ENCODE results near the gene S100A4.
"Not testable (repeated sequence)": the region's sequence is repeated elsewhere in the genome, so short reads cannot be mapped to it uniquely, and the experiment has no call there.

DNA sequence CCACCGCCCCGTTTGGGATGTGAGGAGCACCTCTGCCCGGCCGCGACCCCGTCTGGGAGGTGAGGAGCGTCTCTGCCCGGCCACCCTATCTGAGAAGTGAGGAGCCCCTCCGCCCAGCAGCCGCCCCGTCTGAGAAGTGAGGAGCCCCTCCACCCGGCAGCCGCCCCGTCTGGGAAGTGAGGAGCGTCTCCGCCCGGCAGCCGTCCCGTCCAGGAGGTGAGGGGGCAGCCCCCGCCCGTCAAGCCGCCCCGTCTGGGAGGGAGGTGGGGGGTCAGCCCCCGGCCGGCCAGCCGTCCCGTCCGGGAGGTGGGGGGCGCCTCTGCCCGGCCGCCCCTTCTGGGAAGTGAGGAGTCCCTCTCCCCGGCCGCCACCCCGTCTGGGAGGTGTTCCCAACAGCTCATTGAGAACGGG lies 29.5 kb upstream of the S100A4 start:
- TF ChIP-seq, protein P1, sequence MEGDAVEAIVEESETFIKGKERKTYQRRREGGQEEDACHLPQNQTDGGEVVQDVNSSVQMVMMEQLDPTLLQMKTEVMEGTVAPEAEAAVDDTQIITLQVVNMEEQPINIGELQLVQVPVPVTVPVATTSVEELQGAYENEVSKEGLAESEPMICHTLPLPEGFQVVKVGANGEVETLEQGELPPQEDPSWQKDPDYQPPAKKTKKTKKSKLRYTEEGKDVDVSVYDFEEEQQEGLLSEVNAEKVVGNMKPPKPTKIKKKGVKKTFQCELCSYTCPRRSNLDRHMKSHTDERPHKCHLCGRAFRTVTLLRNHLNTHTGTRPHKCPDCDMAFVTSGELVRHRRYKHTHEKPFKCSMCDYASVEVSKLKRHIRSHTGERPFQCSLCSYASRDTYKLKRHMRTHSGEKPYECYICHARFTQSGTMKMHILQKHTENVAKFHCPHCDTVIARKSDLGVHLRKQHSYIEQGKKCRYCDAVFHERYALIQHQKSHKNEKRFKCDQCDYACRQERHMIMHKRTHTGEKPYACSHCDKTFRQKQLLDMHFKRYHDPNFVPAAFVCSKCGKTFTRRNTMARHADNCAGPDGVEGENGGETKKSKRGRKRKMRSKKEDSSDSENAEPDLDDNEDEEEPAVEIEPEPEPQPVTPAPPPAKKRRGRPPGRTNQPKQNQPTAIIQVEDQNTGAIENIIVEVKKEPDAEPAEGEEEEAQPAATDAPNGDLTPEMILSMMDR (IDR thresholded peaks at IDR 0.05; ENCODE audit: poor library complexity, severe bottlenecking) = not testable (repeated sequence)
- not testable (repeated sequence) for TF ChIP-seq POLR2AphosphoS5 (IDR thresholded peaks at IDR 0.05); RAD21 (conservative IDR thresholded peaks at IDR 0.05); EZH2 (IDR thresholded peaks at IDR 0.05; ENCODE audit: borderline replicate concordance, insufficient read depth, low read length, poor library complexity, severe bottlenecking); TAF1 (IDR thresholded peaks at IDR 0.05; ENCODE audit: low read depth); MXI1 (conservative IDR thresholded peaks at IDR 0.05; ENCODE audit: poor library complexity, severe bottlenecking)
- TF ChIP-seq, protein P2, sequence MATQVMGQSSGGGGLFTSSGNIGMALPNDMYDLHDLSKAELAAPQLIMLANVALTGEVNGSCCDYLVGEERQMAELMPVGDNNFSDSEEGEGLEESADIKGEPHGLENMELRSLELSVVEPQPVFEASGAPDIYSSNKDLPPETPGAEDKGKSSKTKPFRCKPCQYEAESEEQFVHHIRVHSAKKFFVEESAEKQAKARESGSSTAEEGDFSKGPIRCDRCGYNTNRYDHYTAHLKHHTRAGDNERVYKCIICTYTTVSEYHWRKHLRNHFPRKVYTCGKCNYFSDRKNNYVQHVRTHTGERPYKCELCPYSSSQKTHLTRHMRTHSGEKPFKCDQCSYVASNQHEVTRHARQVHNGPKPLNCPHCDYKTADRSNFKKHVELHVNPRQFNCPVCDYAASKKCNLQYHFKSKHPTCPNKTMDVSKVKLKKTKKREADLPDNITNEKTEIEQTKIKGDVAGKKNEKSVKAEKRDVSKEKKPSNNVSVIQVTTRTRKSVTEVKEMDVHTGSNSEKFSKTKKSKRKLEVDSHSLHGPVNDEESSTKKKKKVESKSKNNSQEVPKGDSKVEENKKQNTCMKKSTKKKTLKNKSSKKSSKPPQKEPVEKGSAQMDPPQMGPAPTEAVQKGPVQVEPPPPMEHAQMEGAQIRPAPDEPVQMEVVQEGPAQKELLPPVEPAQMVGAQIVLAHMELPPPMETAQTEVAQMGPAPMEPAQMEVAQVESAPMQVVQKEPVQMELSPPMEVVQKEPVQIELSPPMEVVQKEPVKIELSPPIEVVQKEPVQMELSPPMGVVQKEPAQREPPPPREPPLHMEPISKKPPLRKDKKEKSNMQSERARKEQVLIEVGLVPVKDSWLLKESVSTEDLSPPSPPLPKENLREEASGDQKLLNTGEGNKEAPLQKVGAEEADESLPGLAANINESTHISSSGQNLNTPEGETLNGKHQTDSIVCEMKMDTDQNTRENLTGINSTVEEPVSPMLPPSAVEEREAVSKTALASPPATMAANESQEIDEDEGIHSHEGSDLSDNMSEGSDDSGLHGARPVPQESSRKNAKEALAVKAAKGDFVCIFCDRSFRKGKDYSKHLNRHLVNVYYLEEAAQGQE (IDR thresholded peaks at IDR 0.05; ENCODE audit: borderline replicate concordance) = not testable (repeated sequence)
